NCI-H2196 treated with DMSO at 0.1 percent for 48 hours (cell line): ENCODE results near the gene ULBP2.
"Not testable (repeated sequence)": the region's sequence is repeated elsewhere in the genome, so short reads cannot be mapped to it uniquely, and the experiment has no call there.

Experiments used
- DNase-seq: peaks from one replicate; lab custom pipeline; 2025; ENCODE audit not compliant: unreplicated experiment; lab: John Stamatoyannopoulos, UW

The ULBP2 gene

DNA sequence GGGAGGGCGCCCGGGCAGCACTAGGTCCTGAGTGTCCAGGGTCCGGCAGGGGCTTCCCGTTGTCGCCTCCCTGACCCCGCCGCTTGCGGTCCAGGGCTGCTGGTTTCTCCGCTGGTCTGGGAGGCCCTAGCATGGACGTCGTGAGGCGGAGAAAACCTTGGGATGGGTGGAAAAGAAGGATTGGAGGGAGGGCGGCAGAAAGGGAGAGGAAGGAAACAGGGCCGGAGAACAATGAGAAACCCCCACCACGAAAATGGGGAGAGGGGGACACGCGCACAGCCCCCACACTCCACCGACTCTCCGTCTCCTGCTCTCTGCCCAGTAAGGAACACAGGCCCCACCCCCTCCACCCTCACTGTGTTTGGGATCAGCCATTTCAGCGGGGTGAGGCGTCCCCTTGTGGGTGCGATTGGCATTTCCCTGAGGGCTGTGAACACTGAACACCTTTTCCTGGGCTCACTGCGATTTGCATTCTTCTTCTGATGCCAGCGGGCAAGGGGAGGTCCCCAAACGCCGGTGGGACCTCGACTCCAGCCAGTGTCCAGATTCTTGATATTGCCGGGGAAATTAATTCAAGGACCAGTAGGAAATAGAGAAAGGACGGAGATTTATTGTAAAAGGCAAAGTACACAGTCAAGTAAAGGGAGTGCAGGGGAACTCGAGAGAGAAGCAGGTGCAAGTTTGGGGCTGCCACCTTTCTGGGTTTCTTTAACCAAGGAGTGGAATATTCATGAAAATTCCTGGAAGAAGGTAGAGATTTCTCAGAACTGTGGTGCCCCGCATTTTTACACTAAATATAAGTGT is 15.6 kb upstream of the ULBP2 start:
- DNase-seq: peak; percentile 30

GRCh38 chr6:149927025-149927424 is 14.8 kb upstream of the ULBP2 start:
- DNase-seq: not testable (repeated sequence)

DNA sequence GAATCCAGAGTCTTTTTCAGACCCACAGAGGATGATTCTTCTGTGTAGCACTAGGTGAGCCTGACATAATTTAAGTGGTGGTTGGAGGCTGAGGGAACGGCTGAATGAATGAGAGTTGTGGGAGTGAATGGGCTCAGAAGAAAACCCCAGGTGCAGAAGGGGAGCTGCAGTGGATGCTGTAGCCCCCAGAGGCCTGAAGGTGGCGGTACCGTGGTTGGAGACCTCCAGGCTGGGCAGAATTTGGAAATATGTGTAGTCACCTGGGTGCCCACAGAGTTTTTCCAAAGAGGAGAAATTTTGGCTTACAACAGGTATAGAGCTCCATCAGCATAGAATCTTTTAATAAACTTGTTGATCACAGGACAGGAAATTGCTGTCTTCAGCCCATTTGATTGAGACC is 12.4 kb upstream of the ULBP2 start:
- no peak for DNase-seq

GRCh38 chr6:149931501-149931900 is 10.3 kb upstream of the ULBP2 start:
- no peak for DNase-seq

DNA sequence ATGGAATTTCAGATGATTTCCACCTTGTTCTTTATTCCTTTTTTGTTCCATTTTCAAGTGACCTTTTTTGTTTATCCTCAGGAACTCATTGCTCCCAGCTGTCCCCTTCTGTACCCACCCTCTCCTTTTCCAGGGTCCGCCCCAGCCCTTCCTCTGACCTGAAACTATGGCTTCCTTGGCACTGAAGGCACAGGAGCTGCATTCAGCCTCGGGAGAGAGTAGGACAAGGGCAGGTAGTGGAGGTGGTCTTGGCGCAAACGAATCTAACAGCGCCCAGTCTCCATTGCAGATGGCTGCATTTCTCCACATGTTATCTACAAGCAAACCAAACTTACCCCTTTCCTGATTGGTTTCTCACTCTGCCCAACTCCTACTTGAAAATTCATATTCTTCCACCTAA is 8.8 kb upstream of the ULBP2 start:
- no peak for DNase-seq

GRCh38 chr6:149933461-149933860 is 8.4 kb upstream of the ULBP2 start:
- no peak for DNase-seq

DNA sequence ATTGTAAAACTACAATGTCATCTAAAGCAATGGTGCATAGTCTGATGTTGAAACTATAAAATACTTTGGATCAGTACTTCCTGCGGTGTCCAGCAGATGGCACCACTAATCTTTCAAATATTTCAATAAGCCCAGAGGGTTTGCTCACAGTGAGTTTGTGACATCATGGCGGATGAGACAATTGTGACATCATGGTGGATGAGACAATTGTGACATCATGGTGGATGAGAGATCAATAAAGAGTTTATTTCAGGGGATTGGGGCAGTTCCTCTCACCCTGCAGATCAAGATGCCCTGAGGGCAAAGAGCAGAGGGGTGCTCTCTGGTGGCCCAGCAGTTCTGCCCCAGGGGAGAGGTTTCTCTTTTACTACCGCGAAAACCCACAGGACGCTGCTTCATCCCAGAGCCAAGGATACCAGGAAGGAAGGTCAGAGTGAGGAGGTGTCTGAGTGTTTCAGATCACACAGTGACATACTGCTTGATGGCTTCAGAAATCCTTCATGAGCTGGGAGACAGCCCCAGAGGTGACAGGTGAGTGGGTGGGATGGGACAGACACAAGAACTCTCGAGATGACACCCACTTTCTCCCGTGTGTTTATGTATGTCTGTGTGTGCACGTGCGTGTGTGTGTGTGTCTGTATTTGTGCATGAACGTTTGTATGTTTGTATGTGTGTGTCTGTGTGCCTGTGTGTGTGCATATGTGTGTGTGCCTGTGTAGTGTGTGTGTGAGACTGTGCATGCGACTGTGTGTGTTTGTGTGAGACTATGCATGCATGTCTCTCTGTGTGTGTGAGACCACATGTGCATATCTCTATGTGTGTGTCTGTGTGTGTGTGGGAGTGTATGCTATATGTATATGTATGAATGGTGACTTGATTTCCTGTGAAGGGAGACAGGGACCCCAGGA is 7.3 kb upstream of the ULBP2 start:
- DNase-seq: peak; percentile 40

- DNase-seq: no peak
Observed at GRCh38 chr6:149935246-149935645, 6.6 kb upstream of the ULBP2 start.

- DNase-seq: no peak
Observed at GRCh38 chr6:149935668-149936067, 6.1 kb upstream of the ULBP2 start.

DNA sequence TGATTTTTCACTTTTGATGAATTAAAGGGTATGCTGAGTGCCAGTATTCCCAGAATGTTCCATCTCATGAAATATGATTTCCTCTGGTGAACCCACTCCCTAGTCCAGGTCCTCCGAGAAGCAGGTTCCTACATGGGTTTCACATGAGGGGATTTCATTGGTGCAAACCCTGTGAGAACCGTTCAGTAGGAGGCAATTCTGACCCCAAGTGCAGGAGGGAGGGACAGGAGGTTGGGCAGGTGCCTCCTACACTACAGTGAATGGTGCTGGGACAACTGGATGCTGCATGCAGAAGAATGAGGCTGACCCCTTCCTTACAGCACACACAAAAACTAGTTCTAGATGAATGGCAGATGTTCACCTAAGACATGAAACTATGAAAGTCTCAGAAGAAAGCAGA is 5.1 kb upstream of the ULBP2 start:
- no peak for DNase-seq

DNA sequence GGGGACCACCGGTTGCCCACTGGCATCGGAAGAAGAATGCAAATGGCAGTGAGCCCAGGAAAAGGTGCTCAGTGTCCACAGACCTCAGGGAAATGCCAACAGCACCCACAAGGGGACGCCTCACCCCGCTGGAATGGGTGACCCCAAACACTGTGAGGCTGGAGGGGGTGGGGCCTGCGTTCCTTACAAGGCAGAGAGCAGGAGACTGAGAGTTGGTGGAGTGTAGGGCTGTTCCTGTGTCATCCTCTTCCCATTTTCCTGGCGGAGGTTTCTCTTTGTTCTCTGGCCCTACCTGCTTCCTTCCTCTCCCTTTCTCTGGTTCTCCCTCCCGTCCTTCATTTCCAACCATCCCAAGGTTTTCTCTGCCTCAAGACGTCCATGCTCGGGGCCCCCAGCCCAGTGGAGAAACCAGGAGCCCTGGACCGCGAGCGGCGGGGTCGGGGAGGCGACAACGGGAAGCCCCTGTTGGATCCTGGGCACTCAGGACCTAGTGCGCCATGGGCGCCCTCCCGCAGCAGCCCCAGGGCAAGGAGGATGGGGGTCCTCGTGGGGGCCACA is 3.7 kb upstream of the ULBP2 start:
- not testable (repeated sequence) for DNase-seq

- no peak for DNase-seq
Observed at GRCh38 chr6:149938571-149939355, 3.1 kb upstream of the ULBP2 start.

GRCh38 chr6:149939356-149939648 is 2.5 kb upstream of the ULBP2 start:
- no peak for DNase-seq

- DNase-seq: no peak
Observed at GRCh38 chr6:149939909-149940671, 1.7 kb upstream of the ULBP2 start.

GRCh38 chr6:149940672-149940982 is 1.2 kb upstream of the ULBP2 start:
- no peak for DNase-seq

DNA sequence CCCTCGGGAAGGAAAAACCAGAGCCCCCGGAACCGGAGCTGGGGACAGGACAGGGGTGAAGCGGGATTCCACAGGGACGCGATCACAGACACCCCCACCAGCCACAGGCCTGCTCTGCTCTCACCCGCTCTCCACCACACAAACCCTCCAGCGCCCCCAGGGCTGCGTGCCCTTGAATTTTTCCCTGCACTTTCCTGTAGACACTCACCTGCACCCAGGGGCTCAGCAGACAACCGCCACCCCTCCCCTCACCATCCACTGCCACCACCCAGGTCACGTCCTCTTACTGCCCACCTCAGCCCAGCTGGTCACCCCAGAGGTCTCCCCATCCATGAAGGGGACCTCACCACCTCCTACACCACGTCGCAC is 631 bp downstream of the ULBP2 start:
- no peak for DNase-seq

DNA sequence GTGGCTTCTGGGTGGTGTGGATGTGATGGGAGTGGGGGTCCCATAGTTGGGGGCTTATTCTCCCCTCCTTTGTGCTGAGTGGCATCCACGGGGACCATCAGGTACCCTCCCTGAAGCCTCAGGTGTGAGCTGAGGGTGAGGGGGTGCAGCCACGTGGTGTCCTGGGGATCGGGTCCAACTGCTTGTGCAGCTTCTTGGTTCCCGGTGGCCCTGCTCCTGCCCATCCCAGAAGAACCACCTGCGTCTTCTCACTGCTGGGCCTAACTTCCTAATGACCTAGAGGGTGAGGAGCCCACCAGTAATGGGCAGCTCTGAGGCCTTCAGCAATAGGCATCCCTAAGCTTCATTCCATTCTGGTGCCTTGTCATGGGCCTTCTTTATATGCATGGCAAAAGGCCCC is 1.5 kb downstream of the ULBP2 start:
- not testable (repeated sequence) for DNase-seq

GRCh38 chr6:149945276-149945675 is 3.5 kb downstream of the ULBP2 start:
- not testable (repeated sequence) for DNase-seq

DNA sequence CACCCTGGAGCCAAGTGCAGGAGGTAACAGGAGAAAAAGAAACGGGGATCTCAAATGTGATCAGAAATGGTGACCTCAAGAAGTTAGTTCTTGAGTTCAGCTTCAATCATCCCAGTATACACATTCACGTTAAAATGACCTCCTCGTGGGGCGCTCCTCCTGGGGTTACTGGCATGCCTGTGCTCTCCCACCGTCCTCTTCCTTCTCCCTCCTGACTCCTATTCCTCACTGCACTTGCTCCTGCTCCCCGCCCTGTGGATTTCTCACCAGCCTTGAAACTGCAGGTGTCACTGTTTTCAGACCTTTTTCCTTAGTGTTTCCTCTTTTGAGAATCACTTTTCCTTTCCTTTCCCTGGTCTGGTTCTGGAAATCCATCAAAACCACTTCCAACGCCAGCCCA is 4.8 kb downstream of the ULBP2 start:
- not testable (repeated sequence) for DNase-seq

DNA sequence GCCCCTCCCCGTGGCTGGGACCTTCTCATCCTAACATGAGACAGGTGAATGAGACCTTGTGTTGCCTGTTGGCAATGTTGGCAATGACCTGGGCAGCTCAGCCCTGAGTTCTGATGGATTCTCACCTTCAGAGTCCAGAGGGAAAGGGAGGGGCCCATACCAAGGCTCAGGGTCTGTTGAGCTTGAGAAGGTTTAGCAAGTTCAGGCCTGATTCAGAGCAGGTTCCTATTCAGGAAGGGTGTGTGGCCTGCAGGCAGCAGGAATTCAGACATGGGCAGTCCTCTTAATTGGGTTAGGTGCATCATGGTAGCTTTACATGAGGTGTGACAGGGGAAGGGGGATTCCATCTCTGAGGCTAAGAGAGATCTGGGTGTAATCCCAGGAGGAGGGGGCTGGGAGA is 5.7 kb downstream of the ULBP2 start:
- DNase-seq: not testable (repeated sequence)

GRCh38 chr6:149948011-149948410 is 6.2 kb downstream of the ULBP2 start:
- no peak for DNase-seq
